ENCODE measurements around the gene CNR1.

DNA sequence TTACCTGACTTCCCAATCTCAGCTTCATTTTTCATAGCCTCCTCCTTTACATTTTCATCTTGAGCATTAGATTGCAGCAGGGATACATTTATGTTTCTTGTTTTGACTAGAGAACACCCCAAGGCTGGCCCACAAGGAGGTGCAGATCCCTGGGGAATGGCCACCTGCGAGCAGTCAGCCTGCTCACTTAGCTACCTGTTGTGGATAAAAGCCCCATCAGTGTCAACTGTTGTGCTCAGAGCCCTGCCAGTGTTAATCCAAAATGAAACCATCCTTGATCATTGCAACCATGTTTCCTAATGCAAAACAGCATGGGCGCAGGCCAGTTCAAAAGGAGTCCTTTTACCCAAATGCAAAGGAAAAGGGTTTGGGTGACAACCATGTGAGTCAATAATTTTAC is 50.8 kb downstream of the CNR1 start:
- TF ChIP-seq, protein P1, sequence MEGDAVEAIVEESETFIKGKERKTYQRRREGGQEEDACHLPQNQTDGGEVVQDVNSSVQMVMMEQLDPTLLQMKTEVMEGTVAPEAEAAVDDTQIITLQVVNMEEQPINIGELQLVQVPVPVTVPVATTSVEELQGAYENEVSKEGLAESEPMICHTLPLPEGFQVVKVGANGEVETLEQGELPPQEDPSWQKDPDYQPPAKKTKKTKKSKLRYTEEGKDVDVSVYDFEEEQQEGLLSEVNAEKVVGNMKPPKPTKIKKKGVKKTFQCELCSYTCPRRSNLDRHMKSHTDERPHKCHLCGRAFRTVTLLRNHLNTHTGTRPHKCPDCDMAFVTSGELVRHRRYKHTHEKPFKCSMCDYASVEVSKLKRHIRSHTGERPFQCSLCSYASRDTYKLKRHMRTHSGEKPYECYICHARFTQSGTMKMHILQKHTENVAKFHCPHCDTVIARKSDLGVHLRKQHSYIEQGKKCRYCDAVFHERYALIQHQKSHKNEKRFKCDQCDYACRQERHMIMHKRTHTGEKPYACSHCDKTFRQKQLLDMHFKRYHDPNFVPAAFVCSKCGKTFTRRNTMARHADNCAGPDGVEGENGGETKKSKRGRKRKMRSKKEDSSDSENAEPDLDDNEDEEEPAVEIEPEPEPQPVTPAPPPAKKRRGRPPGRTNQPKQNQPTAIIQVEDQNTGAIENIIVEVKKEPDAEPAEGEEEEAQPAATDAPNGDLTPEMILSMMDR (IDR thresholded peaks at IDR 0.05), result no peak
- TF ChIP-seq POLR2A (IDR thresholded peaks at IDR 0.05), result no peak
